ENCODE measurements around the gene STARD3. TPM values are rescaled to one million over a fixed set of nuclear protein-coding genes. Genes with fewer than 3 reads are reported as not detected.

The STARD3 gene
- total and polyA plus RNA-seq, 2 of the 13 experiments (the other 11 are each of a cell fraction or from before 2014, with no cell fraction given): 34.6 to 100 TPM

GRCh38 chr17:39699818-39700147, 62.8 kb downstream of the STARD3 start, which contains the start of gene ERBB2 (continued):
- TF ChIP-seq, protein P1, sequence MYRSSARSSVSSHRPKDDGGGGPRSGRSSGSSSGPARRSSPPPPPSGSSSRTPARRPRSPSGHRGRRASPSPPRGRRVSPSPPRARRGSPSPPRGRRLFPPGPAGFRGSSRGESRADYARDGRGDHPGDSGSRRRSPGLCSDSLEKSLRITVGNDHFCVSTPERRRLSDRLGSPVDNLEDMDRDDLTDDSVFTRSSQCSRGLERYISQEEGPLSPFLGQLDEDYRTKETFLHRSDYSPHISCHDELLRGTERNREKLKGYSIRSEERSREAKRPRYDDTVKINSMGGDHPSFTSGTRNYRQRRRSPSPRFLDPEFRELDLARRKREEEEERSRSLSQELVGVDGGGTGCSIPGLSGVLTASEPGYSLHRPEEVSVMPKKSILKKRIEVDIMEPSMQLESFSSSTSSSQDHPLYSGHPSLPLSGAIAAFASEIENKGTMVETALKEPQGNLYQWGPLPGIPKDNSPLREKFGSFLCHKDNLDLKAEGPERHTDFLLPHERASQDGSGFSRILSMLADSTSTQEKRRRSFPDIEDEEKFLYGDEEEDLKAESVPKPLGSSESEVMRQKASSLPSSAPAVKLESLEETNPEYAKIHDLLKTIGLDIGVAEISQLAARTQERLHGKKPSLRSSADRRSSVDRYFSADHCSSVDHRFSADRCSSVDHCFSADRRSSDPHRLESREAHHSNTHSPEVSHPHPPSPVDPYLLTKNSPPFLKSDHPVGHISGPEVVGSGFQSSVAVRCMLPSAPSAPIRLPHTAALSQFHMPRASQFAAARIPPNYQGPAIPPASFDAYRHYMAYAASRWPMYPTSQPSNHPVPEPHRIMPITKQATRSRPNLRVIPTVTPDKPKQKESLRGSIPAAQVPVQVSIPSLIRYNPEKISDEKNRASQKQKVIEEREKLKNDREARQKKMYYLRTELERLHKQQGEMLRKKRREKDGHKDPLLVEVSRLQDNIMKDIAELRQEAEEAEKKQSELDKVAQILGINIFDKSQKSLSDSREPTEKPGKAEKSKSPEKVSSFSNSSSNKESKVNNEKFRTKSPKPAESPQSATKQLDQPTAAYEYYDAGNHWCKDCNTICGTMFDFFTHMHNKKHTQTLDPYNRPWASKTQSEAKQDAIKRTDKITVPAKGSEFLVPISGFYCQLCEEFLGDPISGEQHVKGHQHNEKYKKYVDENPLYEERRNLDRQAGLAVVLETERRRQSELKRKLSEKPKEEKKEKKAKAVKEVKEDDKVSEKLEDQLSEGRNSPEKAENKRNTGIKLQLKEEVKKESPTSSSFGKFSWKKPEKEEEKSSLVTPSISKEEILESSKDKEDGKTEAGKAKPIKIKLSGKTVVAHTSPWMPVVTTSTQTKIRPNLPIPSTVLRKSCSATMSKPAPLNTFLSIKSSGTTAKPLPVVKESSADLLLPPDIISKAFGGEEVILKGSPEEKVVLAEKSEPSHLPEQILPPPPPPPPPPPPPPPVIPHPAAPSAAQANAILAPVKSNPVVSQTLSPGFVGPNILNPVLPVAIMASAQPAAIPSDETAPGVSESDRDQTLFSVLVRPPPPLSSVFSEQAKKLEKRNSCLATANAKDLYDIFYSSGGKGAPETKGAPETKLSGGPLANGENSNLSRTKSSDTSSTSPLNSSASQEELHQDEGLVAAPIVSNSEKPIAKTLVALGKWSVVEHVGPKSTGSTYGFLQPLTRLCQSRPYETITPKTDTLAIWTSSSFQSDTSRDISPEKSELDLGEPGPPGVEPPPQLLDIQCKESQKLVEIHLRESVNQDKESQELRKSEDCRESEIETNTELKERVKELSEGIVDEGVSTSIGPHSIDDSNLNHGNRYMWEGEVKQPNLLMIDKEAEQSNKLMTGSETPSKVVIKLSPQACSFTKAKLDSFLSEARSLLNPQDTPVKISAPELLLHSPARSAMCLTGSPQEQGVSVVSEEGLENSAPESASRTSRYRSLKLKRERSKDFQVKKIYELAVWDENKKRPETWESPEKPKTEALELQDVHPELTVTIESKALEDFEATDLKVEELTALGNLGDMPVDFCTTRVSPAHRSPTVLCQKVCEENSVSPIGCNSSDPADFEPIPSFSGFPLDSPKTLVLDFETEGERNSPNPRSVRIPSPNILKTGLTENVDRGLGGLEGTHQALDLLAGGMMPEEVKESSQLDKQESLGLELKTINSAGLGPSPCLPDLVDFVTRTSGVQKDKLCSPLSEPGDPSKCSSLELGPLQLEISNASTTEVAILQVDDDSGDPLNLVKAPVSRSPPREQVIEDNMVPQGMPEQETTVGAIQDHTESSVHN (CRISPR knock-in tag; IDR thresholded peaks at IDR 0.05): no peak
- TF ChIP-seq ZFY (CRISPR knock-in tag; IDR thresholded peaks at IDR 0.05) (no peak; the same call in 1 of the 2 replicates), MYC (CRISPR knock-in tag; IDR thresholded peaks at IDR 0.05; ENCODE audit: borderline replicate concordance) (no peak), MEIS1 (CRISPR knock-in tag; IDR thresholded peaks at IDR 0.05; ENCODE audit: borderline replicate concordance) (no peak), RBM22 (optimal IDR thresholded peaks at IDR 0.05; ENCODE audit: low read length) (no peak), THAP11 (CRISPR knock-in tag; IDR thresholded peaks at IDR 0.05) (peak; percentile 44; the same call in 1 of the 2 replicates), SKI (IDR thresholded peaks at IDR 0.05; ENCODE audit: partially characterized antibody) (no peak), NFKBIZ (CRISPR knock-in tag; IDR thresholded peaks at IDR 0.05) (no peak), LCORL (IDR thresholded peaks at IDR 0.05) (no peak), LCORL (CRISPR knock-in tag; IDR thresholded peaks at IDR 0.05) (no peak), JUN (CRISPR knock-in tag; IDR thresholded peaks at IDR 0.05) (no peak), PRMT3 (CRISPR knock-in tag; IDR thresholded peaks at IDR 0.05; ENCODE audit: borderline replicate concordance, low read depth) (no peak), RBFOX2 (IDR thresholded peaks at IDR 0.05; ENCODE audit: low read depth, low read length) (no peak), CERS6 (CRISPR knock-in tag; IDR thresholded peaks at IDR 0.05) (no peak), SAP130 (CRISPR knock-in tag; IDR thresholded peaks at IDR 0.05; ENCODE audit: low read depth) (peak; percentile 80), ATF7-NPFF (CRISPR knock-in tag; IDR thresholded peaks at IDR 0.05; ENCODE audit: low read depth) (0 out of 2 replicates have a peak, but pooled peaks have one; percentile 12), ZNF253 (CRISPR knock-in tag; IDR thresholded peaks at IDR 0.05; ENCODE audit: borderline replicate concordance) (no peak), ZNF75D (CRISPR knock-in tag; IDR thresholded peaks at IDR 0.05; ENCODE audit: borderline replicate concordance) (no peak), HNF4A (CRISPR knock-in tag; IDR thresholded peaks at IDR 0.05) (no peak), TOPORS (CRISPR knock-in tag; IDR thresholded peaks at IDR 0.05) (no peak), SNAPC2 (CRISPR knock-in tag; IDR thresholded peaks at IDR 0.05) (0 out of 2 replicates have a peak, but pooled peaks have one; percentile 69), NFIC (IDR thresholded peaks at IDR 0.05; ENCODE audit: low read length) (no peak), ZNF24 (IDR thresholded peaks at IDR 0.05) (no peak)
- TF ChIP-seq, protein P2, sequence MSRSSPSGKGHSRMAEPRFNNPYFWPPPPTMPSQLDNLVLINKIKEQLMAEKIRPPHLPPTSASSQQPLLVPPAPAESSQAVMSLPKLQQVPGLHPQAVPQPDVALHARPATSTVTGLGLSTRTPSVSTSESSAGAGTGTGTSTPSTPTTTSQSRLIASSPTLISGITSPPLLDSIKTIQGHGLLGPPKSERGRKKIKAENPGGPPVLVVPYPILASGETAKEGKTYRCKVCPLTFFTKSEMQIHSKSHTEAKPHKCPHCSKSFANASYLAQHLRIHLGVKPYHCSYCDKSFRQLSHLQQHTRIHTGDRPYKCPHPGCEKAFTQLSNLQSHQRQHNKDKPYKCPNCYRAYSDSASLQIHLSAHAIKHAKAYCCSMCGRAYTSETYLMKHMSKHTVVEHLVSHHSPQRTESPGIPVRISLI (CRISPR knock-in tag; IDR thresholded peaks at IDR 0.05; ENCODE audit: borderline replicate concordance): no peak

All from HepG2 (cell line).